Stimulated activated CD4-positive, alpha-beta T cell treated with anti-CD3 and anti-CD28 coated beads, Interleukin-4, amount 100 ng/mL, for 24 hours (primary cell): ENCODE results near the gene SH3PXD2A.
A peak's percentile ranks its signal among the peaks of the same experiment; 100 is the strongest.
"Not testable (repeated sequence)": the region's sequence is repeated elsewhere in the genome, so short reads cannot be mapped to it uniquely, and the experiment has no call there.

Experiments
- DNase-seq: peaks from one replicate; pipeline ENCODE4 v3.0.0-alpha.2; 2020

The SH3PXD2A gene

DNA sequence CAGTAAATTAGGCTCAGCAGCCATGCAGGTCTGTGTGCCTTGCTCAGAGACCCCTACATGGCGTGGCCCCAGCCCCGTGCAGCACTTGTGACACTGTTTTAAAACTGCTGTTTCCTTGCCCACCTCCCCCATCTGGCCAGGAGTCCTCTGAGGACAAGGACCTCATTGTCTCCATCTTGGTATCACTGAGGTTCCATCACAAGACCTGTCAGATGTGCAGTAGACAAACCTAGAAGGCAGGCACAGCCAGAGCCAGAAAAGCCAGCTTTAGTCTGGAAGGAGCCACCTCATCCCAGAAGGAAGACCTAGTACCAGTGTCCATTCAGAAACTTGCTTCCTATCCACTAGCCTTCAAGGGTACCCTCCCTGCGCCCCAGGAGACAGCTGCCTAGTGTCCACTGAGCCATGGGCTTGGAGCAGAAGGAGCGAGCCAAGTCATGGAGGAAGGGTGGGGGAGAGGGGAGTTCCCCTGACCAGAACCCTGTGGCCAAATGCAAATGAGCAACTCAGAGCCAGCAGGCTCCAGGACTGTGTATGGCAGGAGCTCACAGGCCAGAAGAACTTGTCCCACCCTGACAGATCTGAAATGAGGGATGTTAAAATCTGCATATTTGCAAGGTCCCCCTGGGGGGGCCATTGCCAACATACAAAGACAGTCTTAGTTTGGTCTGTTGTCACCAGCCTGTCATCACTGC is 176.1 kb downstream of the SH3PXD2A start:
- no peak for DNase-seq

- DNase-seq, result peak; percentile 90
These were observed 177.2 kb downstream of the SH3PXD2A start for GRCh38 chr10:103678178-103678526.

DNA sequence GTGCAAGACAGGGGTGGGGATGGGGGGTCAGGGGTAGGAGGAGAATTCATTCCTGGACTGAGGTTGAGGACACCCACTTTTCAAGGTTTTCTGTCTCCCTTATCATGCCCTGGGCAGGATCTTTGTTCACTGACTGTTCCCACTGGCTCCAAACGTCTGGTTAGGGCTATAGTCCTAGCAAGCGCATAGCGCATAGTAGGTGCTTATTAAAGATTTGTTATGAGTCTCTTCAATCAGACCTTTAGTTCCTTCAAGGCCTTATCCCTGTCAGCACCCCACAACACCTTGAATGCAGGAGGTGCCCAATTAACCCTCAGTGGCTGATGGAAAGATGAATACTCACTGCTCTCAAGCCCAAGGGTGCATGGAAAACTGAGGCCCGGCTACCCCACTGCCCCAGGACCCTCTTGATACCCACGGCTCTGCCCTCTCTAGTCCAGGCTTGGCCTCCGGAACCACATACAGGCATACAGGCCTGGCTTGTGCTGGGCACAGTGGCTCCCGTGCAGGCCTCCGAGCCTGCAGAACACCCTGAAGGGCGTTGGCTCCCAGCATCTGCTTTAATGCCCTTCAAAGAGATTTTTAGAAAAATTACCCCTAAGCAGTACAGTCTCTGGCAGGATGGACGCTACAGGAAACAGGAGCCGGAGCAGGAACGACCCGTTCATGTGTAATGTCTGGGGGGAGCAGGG is 177.7 kb downstream of the SH3PXD2A start:
- no peak for DNase-seq

DNA sequence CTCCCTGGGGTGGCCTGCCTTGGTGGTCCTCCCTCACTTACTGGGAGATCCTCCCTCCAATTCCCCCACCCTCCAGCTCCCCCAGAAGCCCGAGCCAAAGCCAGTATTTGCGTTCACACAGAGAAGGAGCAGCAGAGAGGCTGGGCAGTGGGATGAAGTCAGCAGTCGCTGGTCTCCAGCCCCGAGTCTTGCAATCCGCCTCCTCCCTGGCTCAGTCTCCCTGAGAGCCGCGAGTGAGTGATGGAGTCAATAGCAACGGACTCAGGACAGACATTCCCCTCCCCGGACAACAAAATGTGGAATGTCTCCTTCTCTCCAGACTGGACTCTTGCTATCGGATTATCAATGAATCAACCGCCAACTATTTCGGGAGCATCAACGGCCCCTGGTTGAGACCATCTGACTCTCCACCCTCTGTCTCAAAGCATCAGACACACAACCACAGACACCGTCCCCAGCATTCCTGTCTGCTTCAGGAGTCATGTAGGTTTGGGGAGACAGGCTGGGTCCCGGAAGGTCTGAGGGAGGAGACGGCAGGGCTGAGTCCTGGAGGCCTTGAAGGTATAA is 178.4 kb downstream of the SH3PXD2A start:
- no peak for DNase-seq

DNA sequence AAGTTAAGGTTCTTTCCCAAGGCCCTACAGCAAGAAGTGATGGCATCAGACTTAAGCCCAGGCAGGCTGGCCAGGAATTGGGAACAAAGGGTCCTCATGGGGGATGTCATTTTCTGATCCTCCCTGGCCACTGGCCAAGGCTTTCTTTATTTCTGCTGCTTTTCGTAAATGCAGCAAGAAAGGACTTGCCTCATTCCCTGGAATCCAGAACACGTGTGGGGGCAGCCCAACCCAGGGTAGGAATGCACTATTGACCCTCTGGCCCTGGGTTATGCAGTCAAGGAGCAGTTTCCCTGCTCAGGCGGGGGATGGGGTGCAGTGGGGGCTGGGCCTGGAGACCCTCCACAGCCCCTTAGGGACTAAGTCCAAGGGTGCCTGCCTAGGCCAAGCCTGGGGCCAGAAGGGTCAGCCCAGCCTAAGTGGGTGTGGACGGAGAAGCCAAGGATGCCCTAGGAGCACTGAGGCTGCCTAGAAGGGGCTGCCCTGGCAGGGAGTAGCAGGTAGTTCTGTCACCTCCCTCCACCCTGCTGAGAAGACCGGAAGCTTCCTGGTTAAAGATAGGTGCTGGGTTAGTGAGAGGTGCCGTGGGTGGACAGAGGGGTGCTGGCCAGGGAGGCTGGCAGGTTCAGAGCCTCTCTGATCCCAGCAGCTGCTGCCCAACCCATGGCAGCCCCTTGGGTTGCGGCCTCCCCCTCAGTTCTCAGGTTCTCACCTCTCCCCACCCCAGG is 179.2 kb downstream of the SH3PXD2A start:
- no peak for DNase-seq

GRCh38 chr10:103673606-103674005 is 181.8 kb downstream of the SH3PXD2A start:
- DNase-seq, result no peak

- no peak for DNase-seq
These were observed 183.0 kb downstream of the SH3PXD2A start for GRCh38 chr10:103672345-103672744.

- no peak for DNase-seq
These were observed 184.1 kb downstream of the SH3PXD2A start for GRCh38 chr10:103671126-103671895.

DNA sequence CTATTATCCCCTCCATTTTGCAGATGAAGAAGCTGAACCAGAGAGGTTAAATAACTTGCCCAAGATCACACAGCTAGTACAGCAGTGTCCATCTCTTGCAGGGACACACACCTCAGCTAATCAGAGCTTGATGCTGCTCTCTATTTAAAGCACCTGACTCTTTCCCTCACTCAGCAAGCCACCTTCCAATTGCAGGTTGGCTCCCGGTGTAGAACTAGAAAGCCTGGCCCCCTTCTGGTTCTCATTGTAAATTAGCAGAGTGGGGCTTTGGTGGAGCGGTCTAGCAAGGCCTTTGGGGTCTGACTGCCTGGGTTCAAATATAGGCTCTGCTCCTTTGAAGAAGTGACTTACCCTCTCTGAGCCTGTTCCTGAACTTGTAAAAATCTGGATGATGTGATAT is 185.4 kb downstream of the SH3PXD2A start:
- no peak for DNase-seq

DNA sequence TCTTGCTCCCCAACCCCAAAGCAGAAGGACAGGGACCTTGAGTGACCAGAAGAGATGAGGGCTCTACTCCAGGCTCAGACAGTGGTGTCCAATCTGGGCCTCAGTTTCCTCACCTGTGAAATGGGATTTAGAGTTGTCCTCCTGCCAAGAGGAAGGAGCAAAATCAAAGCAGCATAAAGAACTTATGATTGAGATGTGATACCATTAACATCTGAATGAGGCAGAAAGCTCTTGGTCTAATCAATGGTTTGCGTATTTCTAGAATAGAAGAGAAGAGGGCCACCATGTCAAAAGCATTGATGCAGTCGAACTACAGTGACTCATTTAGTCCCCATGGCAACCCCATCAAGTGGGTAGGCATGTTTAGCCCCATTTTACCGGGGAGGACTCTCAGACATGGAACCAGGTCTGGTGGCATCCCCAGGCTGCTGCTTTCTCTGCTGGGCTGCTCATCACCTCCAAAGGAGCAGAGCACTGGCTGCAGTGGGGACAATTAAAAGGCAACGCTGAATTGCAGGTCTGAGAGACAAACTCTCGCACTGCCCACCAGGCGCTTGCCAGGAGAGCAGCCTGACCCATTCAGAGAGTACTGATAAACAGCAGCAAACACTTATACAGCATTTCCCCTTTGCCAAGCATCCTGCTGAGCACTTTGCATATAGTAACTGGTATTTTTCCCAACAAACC is 186.0 kb downstream of the SH3PXD2A start:
- DNase-seq, result no peak

- DNase-seq, result no peak
These were observed 186.8 kb downstream of the SH3PXD2A start for GRCh38 chr10:103668351-103669242.

GRCh38 chr10:103667356-103667755 is 188.0 kb downstream of the SH3PXD2A start:
- no peak for DNase-seq

DNA sequence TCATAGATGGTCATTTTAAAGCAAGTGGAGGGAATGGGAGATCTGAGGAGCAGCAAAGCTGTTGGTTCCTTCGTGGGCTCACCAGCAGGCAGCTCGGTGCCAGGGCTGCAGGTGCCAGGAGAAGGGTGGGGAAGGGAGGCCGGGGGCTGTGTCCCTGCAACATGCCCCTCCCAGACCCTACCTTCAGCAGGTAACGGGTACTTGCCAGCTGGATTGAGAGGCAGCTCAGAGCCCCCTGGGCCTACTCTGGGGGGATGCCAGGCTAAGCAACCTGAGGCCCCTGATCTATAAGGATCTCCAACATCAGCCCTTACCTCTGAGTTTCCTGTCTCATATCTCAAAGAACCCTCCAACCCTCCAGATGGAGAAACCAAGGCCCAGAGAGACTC is 188.6 kb downstream of the SH3PXD2A start:
- no peak for DNase-seq

DNA sequence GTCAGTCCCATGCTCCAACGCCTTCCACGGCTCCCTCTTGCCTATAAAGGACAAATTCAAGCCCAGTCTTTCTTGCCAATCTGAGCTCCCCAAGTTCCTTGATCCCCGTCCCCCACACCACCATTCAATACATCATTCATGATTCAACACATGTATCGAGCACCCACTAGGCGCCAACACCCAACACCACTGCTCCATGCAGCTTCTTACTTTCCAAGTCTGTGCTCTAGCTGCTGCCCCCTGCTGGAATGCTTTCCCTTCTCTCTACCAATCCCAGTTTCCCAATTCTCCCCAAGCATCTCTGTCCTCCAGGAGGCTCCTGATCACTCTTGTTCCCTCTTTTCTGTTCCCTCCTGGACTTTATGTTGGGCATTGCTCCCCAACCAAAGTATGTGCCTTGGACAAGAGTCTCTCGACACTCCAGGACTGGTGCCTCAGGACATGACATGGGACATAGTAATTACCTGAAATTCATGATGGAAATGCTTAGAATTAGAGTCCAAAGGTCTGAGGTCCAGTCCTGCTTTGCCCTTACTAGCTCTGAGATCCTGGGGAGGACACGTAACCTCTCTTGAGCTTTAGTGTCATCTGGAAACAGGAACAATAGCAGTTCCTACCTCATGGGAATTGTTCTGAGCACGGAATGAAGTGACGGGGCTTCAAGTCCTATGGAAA is 189.2 kb downstream of the SH3PXD2A start:
- no peak for DNase-seq

GRCh38 chr10:103665162-103665889 is 190.1 kb downstream of the SH3PXD2A start:
- no peak for DNase-seq

- no peak for DNase-seq
These were observed 191.6 kb downstream of the SH3PXD2A start for GRCh38 chr10:103663802-103664201.

DNA sequence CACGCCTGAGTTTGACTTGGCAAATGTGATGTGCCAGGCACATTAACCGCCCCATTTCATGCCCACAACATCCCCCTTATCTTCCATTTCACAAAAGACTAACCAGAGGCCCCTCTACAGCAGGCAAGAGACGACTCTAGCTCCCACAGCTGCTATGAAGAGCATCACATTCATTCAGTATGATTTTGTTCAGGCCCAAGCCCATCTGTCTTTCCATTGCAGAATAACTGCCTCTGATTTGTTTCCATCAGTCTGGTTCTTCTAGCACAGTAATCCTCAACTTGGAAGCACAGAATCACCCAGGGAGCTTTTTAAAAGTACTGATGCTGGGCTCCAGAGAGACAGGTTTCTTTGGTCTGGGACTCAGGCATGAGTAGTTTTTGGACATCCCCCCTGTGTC is 192.1 kb downstream of the SH3PXD2A start:
- DNase-seq, result no peak

GRCh38 chr10:103662704-103663103 is 192.7 kb downstream of the SH3PXD2A start:
- DNase-seq, result not testable (repeated sequence)

DNA sequence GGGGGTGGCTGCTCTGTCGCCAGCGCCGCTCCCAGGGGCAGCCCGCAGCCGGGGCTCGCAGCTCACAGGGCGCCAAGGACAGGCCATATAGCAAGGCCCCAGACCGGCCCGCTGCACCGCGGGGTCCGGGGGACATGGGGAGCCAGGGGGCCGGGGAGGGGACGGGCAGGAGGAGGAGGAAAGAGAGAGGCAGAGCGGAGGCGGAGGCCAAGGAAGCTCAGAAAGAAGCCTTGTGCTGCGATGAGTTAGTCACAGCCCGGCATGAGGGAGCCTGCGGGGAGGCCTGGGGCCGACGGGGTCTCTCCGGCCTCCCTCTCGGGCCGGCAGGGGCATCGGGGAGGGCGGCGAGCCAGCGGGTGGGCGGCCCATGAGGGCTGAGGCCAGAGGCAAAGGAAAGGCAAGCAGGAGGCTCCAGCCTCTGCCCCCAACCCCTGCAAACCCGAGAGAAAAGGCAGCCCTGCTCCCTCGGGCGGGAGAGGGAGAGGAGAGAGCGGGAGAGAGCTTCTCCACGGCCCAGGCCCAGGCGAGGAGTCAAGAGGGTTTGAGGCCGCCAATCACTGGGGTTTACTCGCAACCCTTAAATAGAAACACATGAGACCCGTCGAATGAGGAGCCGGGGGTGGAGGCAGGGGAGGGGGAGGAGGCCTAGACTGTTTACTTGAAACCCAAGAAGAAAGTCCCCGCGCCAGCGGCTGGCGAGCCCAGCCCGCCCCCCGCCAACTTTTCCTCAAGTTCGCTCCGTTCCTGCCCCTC is 194.0 kb downstream of the SH3PXD2A start:
- peak; percentile 46 for DNase-seq
